Measurements from ENCODE around the gene CDPF1.
"Not testable (repeated sequence)": the region's sequence is repeated elsewhere in the genome, so short reads cannot be mapped to it uniquely, and the experiment has no call there.

The CDPF1 gene

GRCh38 chr22:46212195-46212594 lies 37.9 kb downstream of the CDPF1 start:
- H3K27me3 Mint-ChIP-seq: no peaks in the 10 kb centered on the region
- peaks cover 14% of the 10 kb centered on the region for H3K9me3 Mint-ChIP-seq
- H3K27ac Mint-ChIP-seq: no peak overlapping the region
- CTCF ChIA-PET: no interaction called here
- no peak for DNase-seq
- H3K36me3 Mint-ChIP-seq: peaks cover 47% of the 10 kb centered on the region
- no peaks in the 10 kb centered on the region for H3K4me1 Mint-ChIP-seq
- H3K4me3 Mint-ChIP-seq: no peak overlapping the region

GRCh38 chr22:46209262-46209661 lies 40.8 kb downstream of the CDPF1 start:
- Mint-ChIP-seq H3K4me3 (no peak overlapping the region), H3K27me3 (no peaks in the 10 kb centered on the region), H3K4me1 (no peaks in the 10 kb centered on the region), H3K9me3 (peaks cover 14% of the 10 kb centered on the region), H3K27ac (no peak overlapping the region), H3K36me3 (peaks cover 49% of the 10 kb centered on the region)
- no peak for DNase-seq
- CTCF ChIA-PET: no interaction called here

GRCh38 chr22:46203601-46203980 lies 46.5 kb downstream of the CDPF1 start:
- Mint-ChIP-seq H3K27ac (no peak overlapping the region), H3K4me3 (no peak overlapping the region), H3K4me1 (no peaks in the 10 kb centered on the region), H3K36me3 (peaks cover 17% of the 10 kb centered on the region), H3K9me3 (peaks cover 2% of the 10 kb centered on the region), H3K27me3 (no peaks in the 10 kb centered on the region)
- CTCF ChIA-PET: no interaction called here
- DNase-seq: no peak

- no peak for DNase-seq
- H3K4me3 Mint-ChIP-seq: no peak overlapping the region
- CTCF ChIA-PET: no interaction called here
- H3K27ac Mint-ChIP-seq: no peak overlapping the region
- H3K9me3 Mint-ChIP-seq: no peaks in the 10 kb centered on the region
- H3K4me1 Mint-ChIP-seq: no peaks in the 10 kb centered on the region
- H3K27me3 Mint-ChIP-seq: no peaks in the 10 kb centered on the region
- H3K36me3 Mint-ChIP-seq: peaks cover 14% of the 10 kb centered on the region
These were observed 47.0 kb downstream of the CDPF1 start for GRCh38 chr22:46202897-46203600.

GRCh38 chr22:46201059-46201757 lies 48.9 kb downstream of the CDPF1 start:
- DNase-seq: no peak
- Mint-ChIP-seq H3K9me3 (no peaks in the 10 kb centered on the region), H3K27ac (no peak overlapping the region), H3K36me3 (peaks cover 14% of the 10 kb centered on the region), H3K4me1 (no peaks in the 10 kb centered on the region), H3K27me3 (no peaks in the 10 kb centered on the region), H3K4me3 (no peak overlapping the region)
- CTCF ChIA-PET: no interaction called here

- CTCF ChIA-PET: interaction anchor here (0.5 kb wide), 1 partner anchor 8 kb away, joined by 3 read pairs; no protein-coding TSS in a partner anchor
These were observed 51.3 kb downstream of the CDPF1 start for GRCh38 chr22:46198806-46199205.

GRCh38 chr22:46198274-46198673 lies 51.8 kb downstream of the CDPF1 start:
- H3K4me1 Mint-ChIP-seq: no peaks in the 10 kb centered on the region
- DNase-seq: no peak
- peaks cover 6% of the 10 kb centered on the region for H3K36me3 Mint-ChIP-seq
- no peak overlapping the region for H3K27ac Mint-ChIP-seq
- no peaks in the 10 kb centered on the region for H3K9me3 Mint-ChIP-seq
- CTCF ChIA-PET: no interaction called here
- H3K27me3 Mint-ChIP-seq: peaks cover 4% of the 10 kb centered on the region
- H3K4me3 Mint-ChIP-seq: no peak overlapping the region

More at GRCh38 chr22:46198806-46199205, 51.3 kb downstream of the CDPF1 start:
- not testable (repeated sequence) for H3K4me3 Mint-ChIP-seq, H3K9me3 Mint-ChIP-seq, H3K36me3 Mint-ChIP-seq, H3K27ac Mint-ChIP-seq, H3K27me3 Mint-ChIP-seq, DNase-seq, H3K4me1 Mint-ChIP-seq

- DNase-seq: no peak
- H3K4me1 Mint-ChIP-seq: no peaks in the 10 kb centered on the region
- no peak overlapping the region for H3K4me3 Mint-ChIP-seq
- H3K9me3 Mint-ChIP-seq: no peaks in the 10 kb centered on the region
- H3K27me3 Mint-ChIP-seq: peaks cover 4% of the 10 kb centered on the region
- CTCF ChIA-PET: no interaction called here
- H3K27ac Mint-ChIP-seq: no peak overlapping the region
- H3K36me3 Mint-ChIP-seq: peaks cover 7% of the 10 kb centered on the region
These were observed 53.8 kb downstream of the CDPF1 start for GRCh38 chr22:46196278-46196677.

GRCh38 chr22:46195487-46196165 lies 54.5 kb downstream of the CDPF1 start:
- H3K4me1 Mint-ChIP-seq: no peaks in the 10 kb centered on the region
- H3K27ac Mint-ChIP-seq: no peak overlapping the region
- H3K4me3 Mint-ChIP-seq: no peak overlapping the region
- CTCF ChIA-PET: no interaction called here
- H3K27me3 Mint-ChIP-seq: peaks cover 4% of the 10 kb centered on the region
- DNase-seq: no peak
- H3K9me3 Mint-ChIP-seq: no peaks in the 10 kb centered on the region
- peaks cover 7% of the 10 kb centered on the region for H3K36me3 Mint-ChIP-seq
